ENCODE results near the gene PPM1N.

PPM1N gene

DNA sequence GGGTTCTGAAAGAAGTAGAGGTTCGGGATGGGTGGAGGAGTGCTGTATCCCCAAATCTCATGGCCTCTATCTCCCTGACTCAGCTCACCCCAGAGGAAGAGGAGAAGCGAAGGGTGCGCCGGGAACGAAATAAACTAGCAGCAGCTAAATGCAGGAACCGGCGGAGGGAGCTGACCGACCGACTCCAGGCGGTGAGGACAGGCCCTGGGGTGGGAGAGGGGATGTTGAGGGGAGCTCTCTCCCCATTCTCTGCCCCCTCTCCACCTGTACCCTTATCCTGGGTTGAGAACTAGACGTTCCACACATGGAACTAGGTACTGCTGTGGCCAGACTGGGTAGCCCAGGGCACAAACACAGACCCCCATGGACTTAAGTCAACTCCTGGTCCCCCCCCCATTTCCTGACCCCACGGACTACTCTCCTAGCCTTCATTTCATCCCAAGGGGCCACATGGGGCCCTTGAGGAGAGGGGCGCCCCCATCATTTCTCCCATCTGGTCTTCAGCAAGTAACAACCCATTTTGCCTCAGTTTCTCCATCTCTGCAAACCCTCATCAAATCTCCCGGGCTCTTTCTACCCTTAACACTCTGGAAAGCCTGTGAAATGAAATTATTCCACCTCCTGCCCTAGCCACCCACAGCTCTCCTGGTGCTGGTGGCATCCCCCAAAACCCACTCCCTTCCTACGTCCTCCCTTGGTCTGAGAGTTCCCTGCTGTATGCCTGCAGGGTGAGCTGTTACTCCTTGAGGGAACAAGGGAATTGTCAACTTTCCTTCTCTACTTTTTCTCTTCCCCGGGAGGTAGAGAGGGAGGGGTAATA is 26.9 kb upstream of the PPM1N start:
- intact Hi-C loops (cut with DNase I; ENCODE audit: low total_unique reads) = no loop called here
- Histone ChIP-seq H3K27ac (peak overlapping the region in 1 of 2 donors; percentile 95), H3K9me3 (no peaks in the 10 kb centered on the region), H3K27me3 (peaks cover 0 to 3% of the 10 kb centered on the region in 2 donors), H3K4me3 (no peak overlapping the region), H3K36me3 (no peaks in the 10 kb centered on the region), H3K4me1 (peaks cover 0 to 37% (median 27%) of the 10 kb centered on the region in 4 donors)
- TF ChIP-seq, protein P1, sequence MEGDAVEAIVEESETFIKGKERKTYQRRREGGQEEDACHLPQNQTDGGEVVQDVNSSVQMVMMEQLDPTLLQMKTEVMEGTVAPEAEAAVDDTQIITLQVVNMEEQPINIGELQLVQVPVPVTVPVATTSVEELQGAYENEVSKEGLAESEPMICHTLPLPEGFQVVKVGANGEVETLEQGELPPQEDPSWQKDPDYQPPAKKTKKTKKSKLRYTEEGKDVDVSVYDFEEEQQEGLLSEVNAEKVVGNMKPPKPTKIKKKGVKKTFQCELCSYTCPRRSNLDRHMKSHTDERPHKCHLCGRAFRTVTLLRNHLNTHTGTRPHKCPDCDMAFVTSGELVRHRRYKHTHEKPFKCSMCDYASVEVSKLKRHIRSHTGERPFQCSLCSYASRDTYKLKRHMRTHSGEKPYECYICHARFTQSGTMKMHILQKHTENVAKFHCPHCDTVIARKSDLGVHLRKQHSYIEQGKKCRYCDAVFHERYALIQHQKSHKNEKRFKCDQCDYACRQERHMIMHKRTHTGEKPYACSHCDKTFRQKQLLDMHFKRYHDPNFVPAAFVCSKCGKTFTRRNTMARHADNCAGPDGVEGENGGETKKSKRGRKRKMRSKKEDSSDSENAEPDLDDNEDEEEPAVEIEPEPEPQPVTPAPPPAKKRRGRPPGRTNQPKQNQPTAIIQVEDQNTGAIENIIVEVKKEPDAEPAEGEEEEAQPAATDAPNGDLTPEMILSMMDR (IDR thresholded peaks at IDR 0.05) = no peak
- DNase-seq = no peak

DNA sequence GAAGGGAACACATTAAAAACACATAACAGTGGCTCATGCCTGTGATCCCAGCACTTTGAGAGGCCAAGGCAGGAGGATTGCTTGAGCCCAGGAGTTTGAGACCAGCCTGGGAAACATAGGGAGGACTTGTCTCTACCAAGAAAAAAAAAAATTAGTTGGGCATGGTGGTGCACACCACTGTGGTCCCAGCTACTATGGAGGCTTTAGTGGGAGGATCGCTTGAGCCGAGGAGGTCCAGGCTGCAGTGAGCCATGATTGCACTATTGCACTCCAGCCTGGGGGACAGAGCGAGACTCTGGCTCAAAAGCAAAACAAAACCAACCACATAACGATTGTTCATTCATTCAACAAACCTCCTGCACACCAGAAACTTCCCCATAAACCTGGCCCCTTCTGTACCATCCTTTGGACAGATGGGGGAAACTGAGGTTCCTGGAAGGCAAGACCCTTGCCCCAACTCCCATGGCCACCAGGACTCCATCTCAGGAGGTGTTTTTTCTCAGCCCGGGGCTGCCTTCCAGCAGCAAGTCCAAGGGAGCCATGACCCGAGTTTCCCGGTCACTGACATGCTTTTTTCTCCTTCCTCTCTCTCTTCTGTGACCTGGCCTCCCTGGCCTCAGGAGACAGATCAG is 26.2 kb upstream of the PPM1N start:
- TF ChIP-seq, protein P1 (IDR thresholded peaks at IDR 0.05) = no peak
- H3K4me1 ChIP-seq = peaks cover 0 to 36% (median 24%) of the 10 kb centered on the region in 4 donors
- intact Hi-C loops (cut with DNase I; ENCODE audit: low total_unique reads) = no loop called here
- H3K36me3 ChIP-seq = no peaks in the 10 kb centered on the region
- no peak for DNase-seq
- H3K27ac ChIP-seq = no peak overlapping the region
- peaks cover 0 to 3% of the 10 kb centered on the region in 2 donors for H3K27me3 ChIP-seq
- no peaks in the 10 kb centered on the region for H3K9me3 ChIP-seq
- no peak overlapping the region for H3K4me3 ChIP-seq

DNA sequence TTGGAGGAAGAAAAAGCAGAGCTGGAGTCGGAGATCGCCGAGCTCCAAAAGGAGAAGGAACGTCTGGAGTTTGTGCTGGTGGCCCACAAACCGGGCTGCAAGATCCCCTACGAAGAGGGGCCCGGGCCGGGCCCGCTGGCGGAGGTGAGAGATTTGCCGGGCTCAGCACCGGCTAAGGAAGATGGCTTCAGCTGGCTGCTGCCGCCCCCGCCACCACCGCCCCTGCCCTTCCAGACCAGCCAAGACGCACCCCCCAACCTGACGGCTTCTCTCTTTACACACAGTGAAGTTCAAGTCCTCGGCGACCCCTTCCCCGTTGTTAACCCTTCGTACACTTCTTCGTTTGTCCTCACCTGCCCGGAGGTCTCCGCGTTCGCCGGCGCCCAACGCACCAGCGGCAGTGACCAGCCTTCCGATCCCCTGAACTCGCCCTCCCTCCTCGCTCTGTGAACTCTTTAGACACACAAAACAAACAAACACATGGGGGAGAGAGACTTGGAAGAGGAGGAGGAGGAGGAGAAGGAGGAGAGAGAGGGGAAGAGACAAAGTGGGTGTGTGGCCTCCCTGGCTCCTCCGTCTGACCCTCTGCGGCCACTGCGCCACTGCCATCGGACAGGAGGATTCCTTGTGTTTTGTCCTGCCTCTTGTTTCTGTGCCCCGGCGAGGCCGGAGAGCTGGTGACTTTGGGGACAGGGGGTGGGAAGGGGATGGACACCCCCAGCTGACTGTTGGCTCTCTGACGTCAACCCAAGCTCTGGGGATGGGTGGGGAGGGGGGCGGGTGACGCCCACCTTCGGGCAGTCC is 25.5 kb upstream of the PPM1N start:
- H3K4me3 ChIP-seq = no peak overlapping the region
- peaks cover 0 to 38% (median 22%) of the 10 kb centered on the region in 4 donors for H3K4me1 ChIP-seq
- TF ChIP-seq, protein P1 (IDR thresholded peaks at IDR 0.05) = no peak
- H3K27ac ChIP-seq = no peak overlapping the region
- H3K9me3 ChIP-seq = no peaks in the 10 kb centered on the region
- H3K36me3 ChIP-seq = no peaks in the 10 kb centered on the region
- intact Hi-C loops (cut with DNase I; ENCODE audit: low total_unique reads) = no loop called here
- H3K27me3 ChIP-seq = peaks cover 0 to 3% of the 10 kb centered on the region in 2 donors
- no peak for DNase-seq

DNA sequence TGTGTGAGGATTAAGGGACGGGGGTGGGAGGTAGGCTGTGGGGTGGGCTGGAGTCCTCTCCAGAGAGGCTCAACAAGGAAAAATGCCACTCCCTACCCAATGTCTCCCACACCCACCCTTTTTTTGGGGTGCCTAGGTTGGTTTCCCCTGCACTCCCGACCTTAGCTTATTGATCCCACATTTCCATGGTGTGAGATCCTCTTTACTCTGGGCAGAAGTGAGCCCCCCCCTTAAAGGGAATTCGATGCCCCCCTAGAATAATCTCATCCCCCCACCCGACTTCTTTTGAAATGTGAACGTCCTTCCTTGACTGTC is 24.9 kb upstream of the PPM1N start:
- intact Hi-C loops (cut with DNase I; ENCODE audit: low total_unique reads) = no loop called here
- Histone ChIP-seq H3K27ac (no peak overlapping the region), H3K4me1 (peaks cover 0 to 38% (median 23%) of the 10 kb centered on the region in 4 donors), H3K36me3 (no peaks in the 10 kb centered on the region), H3K27me3 (peaks cover 0 to 3% of the 10 kb centered on the region in 2 donors), H3K9me3 (no peaks in the 10 kb centered on the region), H3K4me3 (no peak overlapping the region)
- no peak for DNase-seq
- TF ChIP-seq, protein P1 (IDR thresholded peaks at IDR 0.05) = no peak

DNA sequence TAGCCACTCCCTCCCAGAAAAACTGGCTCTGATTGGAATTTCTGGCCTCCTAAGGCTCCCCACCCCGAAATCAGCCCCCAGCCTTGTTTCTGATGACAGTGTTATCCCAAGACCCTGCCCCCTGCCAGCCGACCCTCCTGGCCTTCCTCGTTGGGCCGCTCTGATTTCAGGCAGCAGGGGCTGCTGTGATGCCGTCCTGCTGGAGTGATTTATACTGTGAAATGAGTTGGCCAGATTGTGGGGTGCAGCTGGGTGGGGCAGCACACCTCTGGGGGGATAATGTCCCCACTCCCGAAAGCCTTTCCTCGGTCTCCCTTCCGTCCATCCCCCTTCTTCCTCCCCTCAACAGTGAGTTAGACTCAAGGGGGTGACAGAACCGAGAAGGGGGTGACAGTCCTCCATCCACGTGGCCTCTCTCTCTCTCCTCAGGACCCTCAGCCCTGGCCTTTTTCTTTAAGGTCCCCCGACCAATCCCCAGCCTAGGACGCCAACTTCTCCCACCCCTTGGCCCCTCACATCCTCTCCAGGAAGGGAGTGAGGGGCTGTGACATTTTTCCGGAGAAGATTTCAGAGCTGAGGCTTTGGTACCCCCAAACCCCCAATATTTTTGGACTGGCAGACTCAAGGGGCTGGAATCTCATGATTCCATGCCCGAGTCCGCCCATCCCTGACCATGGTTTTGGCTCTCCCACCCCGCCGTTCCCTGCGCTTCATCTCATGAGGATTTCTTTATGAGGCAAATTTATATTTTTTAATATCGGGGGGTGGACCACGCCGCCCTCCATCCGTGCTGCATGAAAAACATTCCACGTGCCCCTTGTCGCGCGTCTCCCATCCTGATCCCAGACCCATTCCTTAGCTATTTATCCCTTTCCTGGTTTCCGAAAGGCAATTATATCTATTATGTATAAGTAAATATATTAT is 24.3 kb upstream of the PPM1N start:
- intact Hi-C loops (cut with DNase I; ENCODE audit: low total_unique reads) = no loop called here
- Histone ChIP-seq H3K36me3 (no peaks in the 10 kb centered on the region), H3K4me1 (peaks cover 0 to 32% (median 17%) of the 10 kb centered on the region in 4 donors), H3K9me3 (no peaks in the 10 kb centered on the region), H3K27me3 (peaks cover 0 to 3% of the 10 kb centered on the region in 2 donors), H3K27ac (no peak overlapping the region), H3K4me3 (no peak overlapping the region)
- DNase-seq = no peak
- TF ChIP-seq, protein P1 (IDR thresholded peaks at IDR 0.05) = no peak

Data from tibial artery (tissue), 4 donors.